Measurements from ENCODE around the gene JAG1.

The JAG1 gene

DNA sequence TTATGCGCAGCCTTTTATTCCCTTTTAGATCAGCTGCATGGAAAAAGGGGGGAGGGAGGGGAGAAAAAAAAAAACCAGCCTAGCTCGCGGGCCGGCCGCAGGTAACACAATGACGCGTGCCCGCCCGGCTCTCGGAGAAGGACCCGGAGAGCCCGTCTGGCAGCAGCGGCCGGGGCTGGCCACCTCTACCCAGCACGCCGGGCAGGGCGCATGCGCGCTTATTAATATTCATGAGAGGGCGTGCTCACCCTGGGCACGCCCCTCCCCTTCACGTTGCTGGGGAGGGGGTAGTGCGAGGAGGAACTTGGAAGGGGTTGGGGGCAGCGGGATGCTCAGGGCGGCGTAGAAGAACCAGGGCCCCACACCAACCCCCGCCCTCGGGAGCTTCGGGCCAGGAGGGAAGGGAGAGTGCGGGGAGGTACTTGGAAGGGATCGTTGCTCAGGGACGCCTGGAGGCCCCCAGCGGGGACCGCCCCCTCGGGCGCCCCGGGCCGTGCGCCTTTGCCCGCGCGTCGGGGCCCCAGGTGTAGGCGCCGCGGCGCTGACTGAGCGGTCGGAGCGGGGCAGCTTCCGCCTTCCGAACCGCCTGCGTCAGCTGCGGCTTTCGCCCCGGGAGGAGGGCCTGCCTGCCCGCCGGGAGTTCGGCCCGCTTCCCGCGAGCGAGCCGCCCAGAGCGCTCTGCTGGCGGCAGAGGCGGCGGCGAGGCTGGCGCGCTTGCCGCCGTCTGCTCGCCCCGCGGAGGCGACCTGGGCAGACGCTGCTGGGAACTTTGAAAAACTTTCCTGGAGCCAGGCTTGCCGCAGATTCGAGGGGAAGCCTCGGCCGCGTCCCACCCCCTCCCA lies at the start of gene JAG1:
Gene JAG1, minus strand, starts transcription at position 158 of the 842 bp plus-strand sequence. CDS start 469 bp downstream, outside the sequence.
- DNase-seq (ENCODE audit: low read depth) = no peak

DNA sequence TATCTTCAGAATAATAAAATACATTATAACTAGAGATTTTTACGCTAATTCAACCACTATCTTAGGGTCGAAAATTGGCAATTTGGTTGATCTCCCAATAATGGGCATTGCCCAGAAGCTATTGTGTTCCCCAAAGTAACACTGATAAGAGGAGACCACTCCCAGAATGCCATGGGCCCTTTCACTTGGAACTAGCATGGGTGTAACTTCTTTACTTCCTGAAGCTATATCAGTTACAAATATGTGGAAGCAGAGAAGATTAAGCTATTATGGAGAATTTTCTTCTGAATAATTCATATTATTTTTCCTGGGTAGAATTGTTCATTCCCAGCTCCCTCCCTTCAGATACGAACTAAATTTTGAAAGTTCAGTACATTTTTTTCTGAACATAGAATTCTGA lies 48.2 kb upstream of the JAG1 start:
- DNase-seq (ENCODE audit: low read depth) = no peak

DNA sequence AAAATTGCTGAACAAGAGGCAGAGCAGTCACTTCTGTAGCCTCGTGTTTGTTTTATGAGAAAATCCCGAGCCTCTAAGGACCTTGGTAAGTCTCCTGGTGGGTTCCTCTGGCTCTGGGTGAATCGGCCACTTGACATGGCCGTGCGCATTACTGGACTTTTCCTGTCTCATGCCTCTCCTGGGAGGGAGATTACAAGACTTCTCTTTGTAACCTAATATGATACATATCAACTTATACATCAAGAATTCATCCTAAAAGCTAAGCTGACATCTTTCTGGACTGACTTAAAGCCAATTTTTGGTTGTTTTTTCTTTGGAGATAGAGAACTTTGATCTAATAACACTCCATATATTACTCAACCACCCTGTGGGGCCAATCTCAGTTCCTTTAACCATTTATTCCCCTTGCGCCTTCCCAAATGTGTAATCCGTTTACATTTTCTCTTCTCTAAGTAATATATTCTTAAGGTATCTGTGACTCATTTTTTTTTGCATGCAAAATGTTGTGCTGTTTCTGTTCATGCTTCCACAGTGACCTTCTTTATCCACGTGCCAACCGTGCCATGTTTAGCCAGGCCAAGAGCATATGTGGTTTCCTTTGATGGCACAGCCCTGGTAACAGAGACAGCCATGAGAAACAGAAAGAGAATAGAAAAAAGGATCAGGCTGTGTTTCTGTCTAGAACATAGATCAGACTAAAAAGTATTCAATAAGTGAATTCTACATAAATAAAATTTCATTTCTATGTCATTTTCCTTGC lies 47.5 kb upstream of the JAG1 start:
- DNase-seq (ENCODE audit: low read depth) = no peak

DNA sequence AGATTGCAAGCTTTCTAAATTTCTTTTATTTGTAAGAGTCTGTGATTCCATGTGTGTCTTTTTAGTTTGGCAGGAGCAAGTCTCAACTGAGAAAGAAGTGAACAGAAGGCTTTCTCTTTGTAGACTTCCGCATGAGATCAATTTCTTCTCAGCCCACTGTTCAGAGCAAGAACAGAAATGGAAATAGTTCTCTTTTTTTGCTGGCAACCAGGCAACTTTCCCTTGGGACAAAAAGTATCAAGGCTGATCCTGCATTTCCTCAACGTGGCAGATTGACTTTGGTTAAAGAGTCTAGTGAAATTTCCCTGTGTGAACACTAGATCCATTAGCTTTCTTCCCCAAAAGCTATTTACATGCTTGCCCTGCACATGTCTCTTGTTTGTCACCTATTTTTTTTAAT lies 46.8 kb upstream of the JAG1 start:
- no peak for DNase-seq (ENCODE audit: low read depth)

DNA sequence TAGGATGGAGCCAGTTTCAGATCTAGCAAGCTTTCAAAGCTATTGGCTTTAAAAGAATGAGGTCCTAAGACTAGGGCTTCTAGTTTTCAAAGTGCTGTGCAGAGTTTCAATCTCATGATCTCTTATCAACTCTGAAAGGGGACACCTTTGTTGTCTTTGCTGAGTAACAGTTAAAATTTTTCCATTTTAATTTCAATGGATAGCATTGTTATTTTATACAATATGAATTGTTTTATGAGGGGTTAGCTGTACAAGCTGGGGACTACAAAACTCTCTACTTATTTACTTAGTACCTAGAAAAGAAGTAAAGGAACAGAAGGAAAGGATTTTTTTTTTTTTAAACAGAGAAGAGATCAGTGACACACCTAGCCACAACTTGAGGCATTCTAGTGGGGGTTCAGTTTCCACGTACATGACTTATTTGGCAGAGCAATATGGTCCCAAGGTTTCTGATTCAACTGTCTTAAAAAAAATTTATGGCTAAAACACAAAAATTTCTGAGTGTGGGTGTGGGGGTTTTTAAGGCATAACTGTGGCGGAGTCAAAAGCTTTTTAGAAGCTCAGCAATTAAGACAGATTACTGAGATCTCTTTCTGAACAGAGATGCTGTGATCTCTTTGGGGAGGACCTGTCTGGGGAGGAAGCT lies 46.1 kb upstream of the JAG1 start:
- no peak for DNase-seq (ENCODE audit: low read depth)

DNA sequence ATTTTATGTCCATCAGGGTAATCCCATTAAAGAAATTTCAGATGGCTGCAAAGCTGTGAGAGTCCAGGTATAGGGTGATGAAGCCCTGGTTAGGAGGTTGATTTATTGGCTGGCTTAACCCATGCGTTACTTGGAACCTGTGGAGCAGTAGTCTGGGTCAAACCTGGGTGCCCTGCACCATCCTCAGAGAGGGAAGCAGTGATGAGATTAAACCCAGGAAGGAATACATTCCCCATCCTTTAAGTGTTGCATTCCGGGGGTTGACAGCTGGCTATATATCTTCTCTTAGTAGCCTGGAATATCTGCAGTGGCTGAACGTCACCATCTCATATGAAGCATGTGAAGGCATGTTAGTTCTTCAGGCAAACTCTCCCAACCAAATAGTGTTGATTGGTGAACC lies 44.9 kb upstream of the JAG1 start:
- no peak for DNase-seq (ENCODE audit: low read depth)

DNA sequence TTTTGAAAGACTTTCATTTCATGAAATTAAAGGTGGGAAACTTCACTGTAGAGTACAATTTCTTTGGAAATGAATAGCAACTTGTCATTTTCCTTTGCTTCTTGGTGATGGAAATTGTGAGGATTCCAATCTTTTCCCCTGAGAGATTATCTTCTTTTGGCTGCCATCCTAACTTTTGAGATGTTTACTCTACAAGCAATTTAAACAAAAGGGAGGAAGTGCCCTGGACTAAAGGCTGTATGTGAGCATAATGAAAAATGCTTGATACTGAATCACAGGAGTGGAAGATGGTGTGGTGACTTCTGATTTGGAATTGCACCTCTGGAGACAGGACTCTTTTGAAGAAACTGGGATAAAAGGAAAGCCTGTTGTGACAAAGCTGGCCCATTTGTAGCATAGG lies 43.1 kb upstream of the JAG1 start:
- DNase-seq (ENCODE audit: low read depth) = no peak

DNA sequence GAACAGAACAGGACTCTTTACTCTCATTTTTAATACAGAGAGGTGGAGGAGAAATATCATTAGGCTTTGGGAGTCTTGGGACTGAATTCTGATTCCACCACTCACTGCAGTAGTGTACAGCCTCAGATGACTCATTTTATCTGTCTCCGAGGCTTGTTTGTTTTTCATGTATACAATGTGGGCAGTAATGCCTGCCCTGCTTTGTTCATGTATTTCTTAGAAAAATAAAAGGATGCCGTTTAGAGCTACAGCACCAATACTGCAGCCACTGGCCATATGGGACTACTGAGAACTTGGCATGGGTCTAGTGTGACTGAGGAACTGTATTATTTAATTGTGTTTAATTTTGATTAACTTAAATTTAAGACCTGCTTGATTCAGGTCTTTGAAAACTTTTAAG lies 41.2 kb upstream of the JAG1 start:
- DNase-seq (ENCODE audit: low read depth) = no peak

DNA sequence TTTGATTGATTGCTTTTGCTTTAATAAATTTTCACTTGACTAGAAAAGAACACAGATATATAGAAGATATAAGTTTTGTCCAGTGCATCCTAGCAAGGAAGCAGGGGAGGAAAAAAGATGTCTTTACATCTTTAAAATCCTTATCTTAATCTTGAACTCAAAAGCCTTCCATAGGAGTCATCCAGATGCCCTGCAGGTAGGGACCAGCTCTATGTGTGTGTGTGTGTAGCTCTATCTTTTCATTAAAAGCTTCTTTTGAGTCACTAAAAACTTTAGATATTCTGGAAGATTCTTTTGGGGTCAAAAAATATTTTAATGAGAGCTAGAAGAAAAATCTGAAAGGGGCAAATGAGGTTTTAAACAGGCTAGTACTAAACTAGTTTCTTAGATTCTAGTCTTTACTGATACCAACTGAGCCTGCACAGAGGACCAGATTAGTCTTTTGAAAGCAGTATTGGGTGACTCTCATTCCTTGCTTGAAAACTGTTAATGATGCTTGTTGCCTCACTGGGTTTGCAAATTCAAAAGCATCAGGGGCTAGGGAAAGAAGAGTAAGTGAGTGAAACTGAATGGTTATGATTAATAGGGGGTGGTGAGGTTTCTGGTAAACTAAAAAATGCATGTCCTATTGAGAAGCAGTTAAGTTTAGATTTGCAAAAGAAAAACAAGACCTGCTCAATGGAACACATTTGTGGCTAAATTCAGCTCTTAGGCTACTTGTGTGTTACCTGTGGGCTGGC lies 40.6 kb upstream of the JAG1 start:
- no peak for DNase-seq (ENCODE audit: low read depth)

DNA sequence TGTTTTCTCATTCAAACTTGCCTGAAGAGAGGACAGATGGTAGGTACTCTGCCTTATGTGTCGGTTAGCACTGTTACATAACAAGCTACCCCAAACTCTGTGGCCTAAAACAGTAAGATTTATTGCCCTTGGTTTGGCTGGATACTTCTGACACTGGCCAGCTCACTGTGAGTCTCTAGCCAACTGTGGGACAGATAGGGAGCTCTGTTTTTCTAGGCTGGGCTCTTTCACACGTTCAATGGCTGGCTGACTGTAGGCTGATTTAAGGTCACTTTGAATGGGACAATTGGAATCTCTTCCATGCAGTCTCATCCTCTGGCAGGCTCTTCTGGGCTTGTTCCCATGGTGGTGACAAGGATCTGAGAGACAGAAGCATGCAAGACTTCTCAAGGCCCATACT lies 39.4 kb upstream of the JAG1 start:
- DNase-seq (ENCODE audit: low read depth) = no peak

DNA sequence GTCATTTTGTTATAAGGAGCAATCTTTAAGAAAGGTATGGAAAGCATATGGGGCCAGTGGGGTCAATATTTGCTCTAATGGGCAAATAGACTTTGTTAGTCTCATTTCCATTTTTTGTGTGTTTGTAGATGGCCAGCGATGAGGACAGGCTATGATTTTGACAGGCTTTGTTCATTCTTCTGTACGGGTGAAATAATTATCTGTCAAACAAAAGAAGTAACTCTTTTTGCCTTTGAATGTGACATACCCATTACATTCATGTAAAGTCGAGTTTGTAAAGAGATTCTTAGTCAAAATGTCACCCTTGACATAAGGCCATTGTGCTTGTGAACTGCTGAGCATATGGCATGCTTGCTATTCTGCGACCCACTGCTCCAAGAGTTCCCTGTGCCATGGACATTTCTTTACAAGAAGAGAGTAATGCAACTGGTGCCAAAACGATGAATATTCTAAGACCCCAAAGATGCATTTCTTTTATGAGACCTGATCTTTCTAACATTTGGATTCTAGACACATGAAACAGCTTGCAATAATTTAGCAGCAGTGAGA lies 38.2 kb upstream of the JAG1 start:
- no peak for DNase-seq (ENCODE audit: low read depth)

DNA sequence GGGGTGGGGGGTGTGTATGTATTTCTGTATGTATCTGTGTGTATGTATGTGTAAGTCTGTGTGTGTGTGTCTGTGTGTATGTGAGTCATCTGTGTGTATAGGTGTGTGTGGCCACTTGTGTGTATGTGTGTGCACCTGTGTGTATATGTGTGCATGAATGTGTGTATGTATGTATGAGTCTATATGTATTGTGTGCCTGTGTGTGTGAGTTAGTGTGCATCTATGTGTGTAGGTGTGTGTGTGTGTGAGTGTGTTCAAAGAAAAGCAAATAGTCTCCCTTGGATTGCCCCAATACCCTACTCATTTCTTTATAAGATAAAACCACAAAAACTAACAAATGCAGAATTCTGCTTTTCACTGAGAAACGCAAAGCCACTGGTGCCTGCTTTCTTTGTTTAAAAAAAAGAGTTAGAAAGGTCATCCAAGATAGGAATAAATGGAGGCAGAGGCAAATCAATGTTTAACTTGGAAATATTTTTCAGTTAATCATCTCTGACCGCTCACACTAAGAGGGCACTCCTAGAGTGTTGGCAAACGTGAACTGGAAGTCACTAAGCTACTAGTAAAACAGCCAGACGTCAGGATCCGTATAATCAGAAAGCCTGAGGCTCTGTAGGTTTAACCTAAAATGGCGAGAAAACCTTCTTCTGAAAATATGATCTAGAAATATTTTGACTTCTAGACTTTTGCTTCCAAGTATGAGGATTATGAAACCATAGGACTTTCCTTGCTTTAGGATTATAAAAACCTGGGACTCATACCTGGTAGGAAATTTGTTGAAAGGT lies 37.4 kb upstream of the JAG1 start:
- DNase-seq (ENCODE audit: low read depth) = no peak

DNA sequence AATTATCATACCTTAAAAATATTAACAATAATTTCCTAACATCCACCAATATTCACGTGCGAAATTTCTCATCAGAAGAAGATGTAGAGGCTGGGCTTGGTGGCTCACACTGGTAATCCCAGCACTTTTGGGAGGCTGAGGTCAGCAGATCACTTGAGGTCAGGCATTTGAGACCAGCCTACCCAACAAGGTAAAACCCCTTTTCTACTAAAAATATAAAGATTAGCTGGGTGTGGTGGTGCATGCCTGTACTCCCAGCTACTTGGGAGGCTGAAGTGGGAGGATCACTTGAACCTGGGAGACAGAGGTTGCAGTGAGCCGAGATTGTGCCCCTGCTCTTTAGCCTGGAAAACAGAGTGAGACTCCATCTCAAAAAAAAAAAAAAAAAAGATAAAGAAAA lies 36.1 kb upstream of the JAG1 start:
- DNase-seq (ENCODE audit: low read depth) = no peak

DNA sequence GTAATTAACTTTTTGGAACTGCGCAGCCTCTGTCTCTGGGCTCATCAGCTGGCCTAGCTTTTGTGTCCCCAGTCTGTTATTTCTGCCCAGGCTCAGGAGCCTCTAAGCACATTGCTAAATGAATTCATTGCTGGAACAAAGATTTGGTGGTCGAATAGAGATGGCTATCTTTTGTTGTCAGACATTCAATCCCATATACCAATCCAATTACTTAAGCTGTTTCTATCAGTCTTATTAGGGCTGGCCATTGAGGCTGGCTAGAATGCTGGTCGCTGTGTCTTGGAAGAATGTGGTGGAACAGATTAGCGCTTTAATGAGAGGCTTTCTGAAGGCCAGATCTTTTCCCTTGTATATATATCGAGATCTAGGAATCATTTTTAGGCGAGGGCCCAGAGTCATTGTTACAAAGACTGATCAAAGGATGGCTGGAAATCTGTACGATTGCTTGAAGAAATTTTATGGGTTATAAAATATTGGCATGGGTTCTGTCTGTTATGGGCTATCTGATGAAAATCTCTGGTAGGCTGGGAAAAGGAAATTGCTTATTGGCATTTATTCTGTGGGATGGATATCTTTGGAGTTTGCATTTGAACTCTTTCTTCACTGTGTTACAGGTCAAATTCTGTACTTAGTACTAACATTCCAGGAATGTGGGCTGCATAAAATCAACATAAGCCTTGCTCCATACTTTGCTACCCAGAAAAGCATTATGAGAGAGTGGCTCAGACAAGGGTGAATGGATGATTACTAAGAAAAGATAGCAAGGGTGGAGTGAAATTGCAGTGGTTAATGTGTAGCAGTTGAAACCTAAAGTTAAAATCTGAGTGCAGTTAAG lies 34.8 kb upstream of the JAG1 start:
- no peak for DNase-seq (ENCODE audit: low read depth)

DNA sequence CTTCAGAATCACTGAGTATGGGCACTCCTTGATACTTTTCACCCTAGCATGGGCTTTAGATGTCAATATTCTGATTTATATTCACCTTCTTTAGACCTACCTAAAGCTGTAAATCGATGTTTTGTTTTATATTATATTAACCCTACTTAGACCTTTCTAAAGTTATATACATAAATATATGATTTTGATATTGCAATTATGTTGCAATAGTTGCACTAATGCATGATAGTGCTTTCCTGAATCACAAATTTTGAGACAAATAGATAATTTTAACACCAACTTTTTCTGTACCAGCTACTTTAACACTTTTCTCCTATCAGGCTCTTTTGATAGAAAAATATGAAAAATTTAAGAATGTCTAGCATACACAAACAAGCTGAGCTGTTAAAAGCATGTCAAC lies 34.0 kb upstream of the JAG1 start:
- DNase-seq (ENCODE audit: low read depth) = no peak

DNA sequence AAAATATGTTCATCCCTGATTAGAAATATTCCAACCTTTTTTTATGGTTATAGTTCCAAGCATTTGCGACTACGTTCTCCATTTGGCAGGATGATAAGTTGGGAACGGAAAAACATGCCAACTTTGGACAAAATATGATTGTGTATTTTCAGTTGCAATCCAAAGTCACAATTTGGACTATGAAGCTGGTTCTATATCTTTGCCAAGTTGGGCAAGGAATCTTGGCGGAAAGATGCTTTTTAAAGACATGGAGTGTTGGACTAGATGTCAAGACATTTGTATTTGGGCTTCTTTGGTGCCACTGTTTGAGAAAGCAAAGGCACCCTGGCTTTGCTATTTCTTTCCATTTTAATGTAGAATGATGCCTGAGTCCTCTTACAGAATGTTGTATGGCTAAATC lies 33.3 kb upstream of the JAG1 start:
- DNase-seq (ENCODE audit: low read depth) = no peak

DNA sequence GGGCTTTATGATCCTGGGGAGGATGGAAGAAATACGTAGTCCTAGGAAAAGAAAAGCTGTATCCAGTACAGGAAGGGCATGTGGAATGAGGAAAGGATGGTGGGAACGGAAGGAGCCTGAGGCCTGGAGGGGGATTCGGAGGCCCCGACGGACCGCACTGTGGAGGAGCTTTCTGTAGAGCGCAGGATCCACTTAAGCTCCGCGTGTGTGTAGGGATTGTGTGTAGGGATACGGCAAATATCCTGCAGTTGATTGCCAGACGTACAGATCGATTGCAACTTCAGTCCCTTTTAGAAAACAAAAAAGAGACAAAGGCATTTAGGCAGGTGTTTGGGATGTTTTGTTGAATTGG lies 32.6 kb upstream of the JAG1 start:
- no peak for DNase-seq (ENCODE audit: low read depth)

DNA sequence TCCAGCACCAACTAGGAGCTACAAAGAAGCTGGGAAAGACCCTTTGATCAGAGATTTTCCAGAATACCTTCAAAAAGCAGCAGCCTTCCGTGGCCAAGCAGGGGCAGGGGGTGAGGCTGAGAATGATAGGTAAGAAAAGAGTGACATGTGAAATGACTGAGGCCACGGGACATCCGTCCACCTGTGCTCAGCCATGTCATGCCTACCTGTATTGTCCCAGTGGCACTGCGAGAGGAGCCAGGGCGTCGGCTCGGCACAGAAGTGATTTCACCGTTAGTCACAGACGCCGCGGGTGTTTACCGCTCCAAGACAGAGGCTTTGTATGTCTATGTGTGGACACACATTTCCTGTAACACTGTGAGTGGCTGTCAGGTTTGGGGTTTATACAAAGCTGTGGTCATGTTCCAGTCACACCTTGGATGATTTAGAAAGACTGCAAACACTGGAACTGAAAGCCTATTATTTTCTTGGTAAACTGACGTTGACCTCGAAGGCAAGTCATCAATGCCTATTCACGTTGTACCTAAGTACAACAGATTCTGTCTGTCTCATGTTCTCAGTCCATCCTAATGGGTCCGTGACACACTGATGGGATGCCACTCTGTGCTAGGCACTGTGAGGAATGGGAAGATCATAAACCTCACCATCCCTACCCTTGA lies 32.1 kb upstream of the JAG1 start:
- no peak for DNase-seq (ENCODE audit: low read depth)

DNA sequence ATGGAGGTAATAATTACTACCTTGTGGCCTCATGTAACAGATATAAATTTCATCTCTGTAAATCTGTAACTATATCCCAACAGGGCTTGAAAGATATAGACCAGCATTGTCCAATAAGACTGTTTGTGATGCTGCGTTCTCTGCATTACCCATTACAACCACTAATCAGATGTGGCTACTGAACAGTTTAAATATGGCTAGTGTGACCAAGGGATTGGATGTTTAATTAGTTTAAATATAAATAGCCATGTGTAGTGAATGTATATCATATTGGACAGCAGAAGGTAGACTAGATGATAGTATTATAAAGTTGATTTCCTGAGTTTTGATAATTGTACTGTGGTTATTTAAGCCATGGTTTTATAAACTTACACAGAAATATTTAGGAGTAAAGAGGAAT lies 27.8 kb upstream of the JAG1 start:
- DNase-seq (ENCODE audit: low read depth) = no peak

DNA sequence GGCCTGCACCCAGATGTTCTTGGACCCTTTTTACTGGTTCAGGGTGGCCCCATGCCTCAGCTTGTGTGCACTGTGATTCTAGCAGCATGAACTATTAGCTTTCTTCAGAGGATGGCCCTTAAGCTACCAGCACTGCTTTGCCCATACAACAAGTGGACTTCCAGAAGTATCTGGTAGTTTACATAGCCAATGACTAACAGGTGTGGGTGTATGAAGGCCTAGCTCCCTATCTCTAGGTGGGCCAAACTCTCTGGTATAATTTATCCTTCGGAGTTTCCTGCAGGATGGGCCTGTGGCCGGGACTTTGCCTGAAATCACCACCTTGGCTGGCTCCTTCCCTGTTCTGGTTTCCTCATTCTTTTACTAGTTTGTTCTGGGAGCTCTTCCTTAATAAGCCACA lies 26.1 kb upstream of the JAG1 start:
- no peak for DNase-seq (ENCODE audit: low read depth)
